PC-9 (cell line): ENCODE measurements around the gene PUDP.

Experiments
- EZH2 ChIP-seq: fragments of 200-600 bp; sonication (generic); IDR thresholded peaks from 2 replicates; pipeline ENCODE4 v1.8.0; 2017; ENCODE audit warnings: antibody characterized with exemption, low read depth
- TF ChIP-seq, protein P1 (sequence below): fragments of 200-600 bp; sonication (generic); conservative IDR thresholded peaks from 2 replicates; pipeline ENCODE4 v1.6.1; 2017; ENCODE audit warnings: mixed run types, antibody characterized with exemption, mild to moderate bottlenecking, moderate library complexity

DNA sequence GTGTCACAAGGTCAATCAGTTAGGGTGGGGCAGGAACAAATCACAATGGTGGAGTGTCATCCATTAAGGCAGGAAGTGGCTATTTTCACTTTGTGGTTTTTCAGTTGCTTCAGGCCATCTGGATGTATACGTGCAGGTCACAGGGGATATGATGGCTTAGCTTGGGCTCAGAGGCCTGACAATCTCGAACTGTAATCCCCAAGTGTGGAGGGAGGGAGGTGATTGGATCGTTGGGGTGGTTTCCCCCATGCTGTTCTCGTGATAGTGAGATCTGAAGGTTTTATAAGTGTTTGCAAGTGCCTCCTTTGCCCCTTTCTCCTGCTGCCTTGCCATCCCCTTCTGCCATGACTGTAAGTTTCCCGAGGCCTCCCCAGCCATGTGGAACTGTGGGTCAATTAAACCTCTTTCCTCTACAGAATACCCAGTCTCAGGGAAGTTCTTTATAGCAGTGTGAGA is 37.1 kb downstream of the PUDP start:
- TF ChIP-seq, protein P1, sequence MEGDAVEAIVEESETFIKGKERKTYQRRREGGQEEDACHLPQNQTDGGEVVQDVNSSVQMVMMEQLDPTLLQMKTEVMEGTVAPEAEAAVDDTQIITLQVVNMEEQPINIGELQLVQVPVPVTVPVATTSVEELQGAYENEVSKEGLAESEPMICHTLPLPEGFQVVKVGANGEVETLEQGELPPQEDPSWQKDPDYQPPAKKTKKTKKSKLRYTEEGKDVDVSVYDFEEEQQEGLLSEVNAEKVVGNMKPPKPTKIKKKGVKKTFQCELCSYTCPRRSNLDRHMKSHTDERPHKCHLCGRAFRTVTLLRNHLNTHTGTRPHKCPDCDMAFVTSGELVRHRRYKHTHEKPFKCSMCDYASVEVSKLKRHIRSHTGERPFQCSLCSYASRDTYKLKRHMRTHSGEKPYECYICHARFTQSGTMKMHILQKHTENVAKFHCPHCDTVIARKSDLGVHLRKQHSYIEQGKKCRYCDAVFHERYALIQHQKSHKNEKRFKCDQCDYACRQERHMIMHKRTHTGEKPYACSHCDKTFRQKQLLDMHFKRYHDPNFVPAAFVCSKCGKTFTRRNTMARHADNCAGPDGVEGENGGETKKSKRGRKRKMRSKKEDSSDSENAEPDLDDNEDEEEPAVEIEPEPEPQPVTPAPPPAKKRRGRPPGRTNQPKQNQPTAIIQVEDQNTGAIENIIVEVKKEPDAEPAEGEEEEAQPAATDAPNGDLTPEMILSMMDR, result no peak
- TF ChIP-seq EZH2, result no peak
